Activated T-helper 17 cell treated with anti-CD3 and anti-CD28 coated beads, Interleukin-2, amount 50 U/mL, for 72 hours (primary cell): ENCODE data around the gene DUOXA2. TPM values are rescaled to one million over a fixed set of nuclear protein-coding genes. Genes with fewer than 3 reads are reported as not detected.

Source experiments
- ATAC-seq: fragments of 150-1000 bp; cut with Tn5 transposase; replicated peaks from 2 replicates; pipeline ENCODE4 v1.10.0; 2021; ENCODE audit warnings: mild to moderate bottlenecking, moderate library complexity
- H3K27ac Mint-ChIP-seq: one replicate; pipeline ENCODE4 v1.8.0; 2022; ENCODE audit warnings: mixed read lengths
- H3K27me3 Mint-ChIP-seq: one replicate; pipeline ENCODE4 v1.8.0; 2022; ENCODE audit warnings: mixed read lengths
- H3K36me3 Mint-ChIP-seq: one replicate; pipeline ENCODE4 v1.8.0; 2022; ENCODE audit warnings: low read depth, mild to moderate bottlenecking, mixed read lengths
- H3K4me1 Mint-ChIP-seq: one replicate; pipeline ENCODE4 v1.8.0; 2022; ENCODE audit warnings: mixed read lengths
- H3K4me3 Mint-ChIP-seq: one replicate; pipeline ENCODE4 v1.8.0; 2022; ENCODE audit warnings: mild to moderate bottlenecking, mixed read lengths
- H3K9me3 Mint-ChIP-seq: one replicate; pipeline ENCODE4 v1.8.0; 2022; ENCODE audit warnings: mixed read lengths
- total RNA-seq, 2 donors: library from RNA; stranded (reverse); gene quantifications; one replicate each; pipeline ENCODE4 v1.2.3, GENCODE V29; 2022

Gene DUOXA2
- total RNA-seq, 2 donors from 2014 or later, result 0.13 TPM; not detected in 1

DNA sequence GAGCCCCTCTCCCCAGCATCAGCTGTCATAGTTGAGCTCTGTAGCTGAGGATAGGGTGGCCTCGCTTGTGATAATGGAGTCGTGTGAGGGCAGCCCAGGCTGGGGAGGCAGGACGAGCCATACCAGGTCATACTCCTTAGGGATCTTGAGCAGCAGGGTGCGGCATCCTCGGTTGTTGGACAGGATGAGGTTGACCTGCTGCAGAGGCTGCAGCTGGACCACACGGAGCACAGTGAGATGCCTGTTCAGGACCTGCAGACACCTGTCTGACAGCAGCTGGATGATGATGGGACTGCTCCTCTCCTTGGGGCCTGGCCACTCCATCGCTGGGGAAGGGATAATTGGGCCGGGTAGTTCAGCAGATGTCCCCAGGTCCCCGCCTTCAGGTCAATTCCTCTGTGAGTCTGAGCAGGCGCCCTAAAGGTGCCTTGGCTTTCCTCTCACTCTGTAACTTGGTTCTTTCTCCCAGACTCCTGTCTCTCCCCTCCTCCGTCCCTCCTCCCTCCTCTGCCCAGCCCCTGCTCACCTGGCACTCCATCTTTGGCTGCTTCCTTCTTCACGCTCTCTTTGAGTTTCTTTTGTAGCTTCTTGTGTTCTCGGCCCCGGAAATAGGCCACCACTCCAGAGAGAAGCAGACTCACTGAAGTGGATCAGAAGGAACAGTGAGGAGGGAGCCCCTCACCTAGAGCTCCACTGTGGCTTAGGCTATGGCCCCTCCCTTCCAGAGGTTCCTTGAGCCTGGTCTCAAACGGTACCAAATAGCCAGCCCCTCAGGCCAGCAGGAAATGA lies 7.9 kb upstream of the DUOXA2 start:
- Mint-ChIP-seq H3K9me3 (no peaks in the 10 kb centered on the region), H3K36me3 (no peaks in the 10 kb centered on the region), H3K4me3 (no peak overlapping the region), H3K27ac (no peak overlapping the region), H3K27me3 (peaks cover 34% of the 10 kb centered on the region), H3K4me1 (no peaks in the 10 kb centered on the region)
- ATAC-seq, result no peak

GRCh38 chr15:45107941-45108630 lies 6.0 kb upstream of the DUOXA2 start:
- Mint-ChIP-seq H3K4me3 (no peak overlapping the region), H3K4me1 (no peaks in the 10 kb centered on the region)

GRCh38 chr15:45110256-45110820 lies 3.8 kb upstream of the DUOXA2 start:
- Mint-ChIP-seq H3K4me3 (no peak overlapping the region), H3K4me1 (no peaks in the 10 kb centered on the region), H3K36me3 (no peaks in the 10 kb centered on the region), H3K9me3 (no peaks in the 10 kb centered on the region), H3K27ac (no peak overlapping the region), H3K27me3 (peaks cover 56% of the 10 kb centered on the region)
- no peak for ATAC-seq

More at GRCh38 chr15:45107941-45108630, 6.0 kb upstream of the DUOXA2 start:
- Mint-ChIP-seq H3K27ac (no peak overlapping the region), H3K36me3 (no peaks in the 10 kb centered on the region), H3K9me3 (no peaks in the 10 kb centered on the region), H3K27me3 (peaks cover 44% of the 10 kb centered on the region)
- ATAC-seq, result no peak

DNA sequence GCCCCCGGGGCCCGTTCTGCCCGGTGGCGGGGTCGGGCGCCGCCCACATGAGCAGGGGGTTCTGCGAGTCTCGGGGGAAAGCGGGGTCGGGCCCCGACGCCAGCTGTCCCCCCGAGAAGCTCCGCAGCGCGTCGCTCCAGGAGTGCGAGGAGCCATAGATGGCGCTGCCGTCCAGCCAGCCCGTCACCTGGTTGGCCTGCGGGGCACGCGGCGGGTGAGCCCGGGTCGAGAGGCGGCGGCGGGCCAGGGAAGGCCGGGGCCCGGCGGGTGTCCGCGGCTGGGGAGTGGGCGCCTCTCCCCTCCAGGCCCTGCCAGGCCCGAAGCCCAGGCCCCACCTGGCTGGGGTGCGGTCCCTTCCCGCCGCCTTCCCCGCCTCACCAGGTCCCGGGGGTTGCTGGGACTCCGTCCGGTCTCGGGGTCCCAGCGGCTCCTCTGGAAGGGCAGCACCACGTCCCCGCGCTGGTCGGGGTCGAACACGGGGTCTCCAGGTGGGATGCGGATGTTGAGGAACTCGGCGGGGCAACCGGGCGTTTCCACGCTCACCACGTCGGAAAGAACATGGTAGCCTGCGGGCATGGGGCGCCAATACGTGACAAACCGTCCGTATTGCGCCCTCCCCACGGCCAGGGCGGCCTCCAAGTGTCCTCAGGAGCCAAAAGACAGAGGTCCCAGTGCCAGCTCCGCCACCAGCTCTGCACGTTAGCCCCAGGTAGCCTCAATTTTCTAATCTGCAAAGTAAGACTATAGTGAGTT lies 2.6 kb upstream of the DUOXA2 start:
- Mint-ChIP-seq H3K27ac (no peak overlapping the region), H3K9me3 (no peaks in the 10 kb centered on the region), H3K36me3 (no peaks in the 10 kb centered on the region), H3K4me1 (no peaks in the 10 kb centered on the region), H3K27me3 (peaks cover 65% of the 10 kb centered on the region), H3K4me3 (peak overlapping the region; percentile 30)
- ATAC-seq, result no peak

DNA sequence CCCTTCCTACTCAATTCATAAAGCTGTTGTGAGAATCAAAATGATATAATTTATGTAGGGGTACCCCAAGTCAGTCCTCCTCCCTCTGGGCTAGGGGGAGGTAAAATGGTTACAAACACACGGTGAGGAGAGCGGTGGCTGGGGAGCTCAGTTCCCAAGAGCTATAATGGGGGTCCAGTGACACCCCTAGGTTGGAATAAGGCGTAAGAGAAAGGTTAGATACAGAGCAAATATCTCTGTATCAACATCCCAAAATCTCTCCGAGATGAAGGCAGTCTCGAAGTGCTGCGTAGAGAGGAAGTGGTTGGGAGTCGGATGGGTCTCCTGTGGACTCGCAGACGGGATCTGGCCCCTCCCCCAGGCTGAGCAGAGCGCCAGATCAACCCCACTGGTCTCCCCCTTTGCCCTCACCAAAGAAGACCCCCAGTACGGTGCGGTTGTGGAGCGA lies 2.0 kb upstream of the DUOXA2 start:
- peaks cover under 1% of the 10 kb centered on the region for H3K4me1 Mint-ChIP-seq
- no peak overlapping the region for H3K27ac Mint-ChIP-seq
- H3K27me3 Mint-ChIP-seq, result peaks cover 63% of the 10 kb centered on the region
- H3K4me3 Mint-ChIP-seq, result peak overlapping the region; percentile 30
- no peaks in the 10 kb centered on the region for H3K36me3 Mint-ChIP-seq
- no peak for ATAC-seq
- no peaks in the 10 kb centered on the region for H3K9me3 Mint-ChIP-seq

DNA sequence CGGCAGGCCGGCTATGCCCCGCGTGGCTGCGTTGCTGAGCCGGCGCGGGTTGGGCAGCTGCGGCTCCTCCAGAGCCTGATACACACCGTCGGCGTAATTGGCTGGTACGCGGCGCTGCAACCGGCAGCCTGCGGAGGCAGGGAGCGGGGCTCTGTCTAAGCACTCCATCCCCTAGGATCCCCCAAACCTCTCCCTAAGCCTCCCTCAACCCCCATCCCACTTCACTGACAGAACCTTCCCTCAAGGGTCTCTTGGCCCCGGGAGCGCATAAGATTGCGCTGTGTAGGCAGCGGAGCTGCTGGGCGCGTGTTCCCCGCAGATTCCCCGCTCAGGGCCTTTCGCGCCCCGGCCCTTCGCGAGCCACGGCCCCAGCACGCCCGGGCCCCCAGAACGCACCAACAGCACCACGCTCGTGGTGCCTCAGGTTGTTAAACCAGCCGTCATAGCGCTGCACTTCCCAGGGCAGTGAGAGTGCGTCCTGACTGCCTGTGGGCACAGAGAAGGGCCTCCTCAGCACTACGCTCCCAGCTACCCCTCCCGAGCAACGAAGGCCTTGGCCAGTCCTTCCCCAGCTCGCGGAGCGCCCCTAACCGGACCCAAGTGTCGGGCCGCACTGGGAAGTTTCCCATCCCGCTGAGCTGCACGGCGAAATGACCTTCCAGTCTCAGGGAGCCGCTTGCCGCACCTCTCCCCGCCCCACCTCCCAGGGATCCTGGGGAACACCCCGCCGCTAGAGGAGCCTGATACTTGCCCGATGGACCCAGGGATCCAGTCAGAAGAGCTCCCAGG lies 1.3 kb upstream of the DUOXA2 start:
- H3K27me3 Mint-ChIP-seq, result peaks cover 68% of the 10 kb centered on the region
- no peaks in the 10 kb centered on the region for H3K9me3 Mint-ChIP-seq
- no peaks in the 10 kb centered on the region for H3K36me3 Mint-ChIP-seq
- no peak overlapping the region for H3K27ac Mint-ChIP-seq
- H3K4me3 Mint-ChIP-seq, result peak overlapping the region; percentile 30
- ATAC-seq, result no peak
- peaks cover 5% of the 10 kb centered on the region for H3K4me1 Mint-ChIP-seq

DNA sequence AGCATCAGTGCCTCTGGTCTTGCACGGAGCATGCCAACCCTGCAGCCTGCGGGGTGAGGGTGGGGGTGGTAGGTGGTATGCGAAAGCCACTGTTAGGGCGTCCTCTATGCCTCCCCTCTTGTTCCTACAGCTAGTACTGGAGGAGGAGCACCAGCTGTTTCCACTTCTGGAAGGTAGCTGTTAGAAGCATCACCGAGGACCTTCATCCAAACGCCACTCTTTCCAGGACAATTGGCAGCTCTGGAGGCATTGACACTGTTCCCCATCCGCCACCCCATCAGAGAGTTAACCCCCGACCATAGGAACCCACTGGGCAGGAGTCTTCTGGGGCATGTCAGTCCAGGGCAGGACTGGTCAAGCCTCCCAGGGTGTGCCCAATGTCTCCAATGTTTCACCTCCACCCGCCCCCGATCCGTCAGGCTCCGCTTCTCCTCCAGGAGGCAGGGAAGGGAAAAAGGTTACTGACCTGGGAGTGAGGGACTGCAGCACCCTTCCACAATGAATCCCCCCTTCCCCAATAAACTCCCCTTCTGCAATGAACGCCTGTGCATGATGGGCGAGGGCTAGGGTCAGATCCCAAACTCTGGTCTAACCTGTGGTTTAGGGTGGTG lies 641 bp upstream of the DUOXA2 start:
- H3K4me1 Mint-ChIP-seq, result peaks cover 10% of the 10 kb centered on the region
- no peak overlapping the region for H3K27ac Mint-ChIP-seq
- H3K9me3 Mint-ChIP-seq, result no peaks in the 10 kb centered on the region
- H3K36me3 Mint-ChIP-seq, result no peaks in the 10 kb centered on the region
- ATAC-seq, result no peak
- H3K4me3 Mint-ChIP-seq, result peak overlapping the region; percentile 30
- H3K27me3 Mint-ChIP-seq, result peaks cover 73% of the 10 kb centered on the region

DNA sequence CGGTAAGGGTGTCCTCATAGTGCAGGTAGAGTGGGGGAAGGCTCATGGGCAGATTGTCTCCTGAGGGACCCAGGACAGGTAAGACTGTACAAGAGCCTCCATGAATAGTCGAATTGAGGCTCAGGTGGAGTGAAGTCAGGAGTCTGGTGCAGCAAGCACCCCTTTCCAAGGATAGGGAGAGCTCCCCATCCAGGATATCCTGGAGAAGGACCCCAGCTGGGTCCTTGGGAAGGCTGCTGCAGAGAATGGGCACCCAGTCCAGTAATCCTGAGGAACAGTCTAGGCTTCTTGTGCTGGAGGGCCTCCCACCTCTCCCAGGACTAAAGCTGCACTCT lies 592 bp downstream of the DUOXA2 start:
- Mint-ChIP-seq H3K9me3 (no peaks in the 10 kb centered on the region), H3K4me3 (no peak overlapping the region), H3K36me3 (no peaks in the 10 kb centered on the region), H3K4me1 (peaks cover 10% of the 10 kb centered on the region), H3K27me3 (peaks cover 69% of the 10 kb centered on the region), H3K27ac (no peak overlapping the region)
- no peak for ATAC-seq

DNA sequence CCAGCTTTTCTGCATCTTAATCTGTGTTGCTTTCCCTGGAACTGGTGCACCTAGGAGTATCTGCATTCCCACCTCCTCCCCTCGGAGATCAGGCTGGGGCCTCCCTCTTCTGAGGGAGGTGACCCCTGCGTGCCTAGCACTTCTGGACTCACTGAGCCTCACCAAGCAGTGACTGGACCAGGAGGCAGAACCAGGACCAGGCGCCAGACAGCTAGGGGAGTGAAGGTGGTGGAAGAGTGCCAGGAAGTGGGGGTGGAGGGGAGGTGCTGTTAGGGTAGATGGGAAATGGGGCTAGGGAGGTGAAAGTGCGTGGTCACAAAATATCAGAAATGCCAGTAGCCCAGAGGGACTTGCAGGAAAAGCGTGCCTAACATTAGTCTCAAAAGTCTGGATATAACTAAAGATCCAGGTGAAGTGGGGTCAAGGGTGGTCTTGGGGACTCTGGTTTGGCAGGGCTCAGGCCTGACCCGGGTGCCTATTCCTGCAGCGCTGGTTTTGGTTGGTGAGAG lies 1.2 kb downstream of the DUOXA2 start:
- ATAC-seq, result no peak
- Mint-ChIP-seq H3K36me3 (no peaks in the 10 kb centered on the region), H3K9me3 (no peaks in the 10 kb centered on the region), H3K4me1 (peaks cover 10% of the 10 kb centered on the region), H3K27me3 (peaks cover 67% of the 10 kb centered on the region), H3K27ac (no peak overlapping the region), H3K4me3 (no peak overlapping the region)

- no peak for ATAC-seq
- no peaks in the 10 kb centered on the region for H3K9me3 Mint-ChIP-seq
- no peaks in the 10 kb centered on the region for H3K36me3 Mint-ChIP-seq
- H3K4me1 Mint-ChIP-seq, result peaks cover 10% of the 10 kb centered on the region
- H3K4me3 Mint-ChIP-seq, result no peak overlapping the region
- peaks cover 64% of the 10 kb centered on the region for H3K27me3 Mint-ChIP-seq
- H3K27ac Mint-ChIP-seq, result no peak overlapping the region
Observed at GRCh38 chr15:45116006-45116481, 1.9 kb downstream of the DUOXA2 start.

DNA sequence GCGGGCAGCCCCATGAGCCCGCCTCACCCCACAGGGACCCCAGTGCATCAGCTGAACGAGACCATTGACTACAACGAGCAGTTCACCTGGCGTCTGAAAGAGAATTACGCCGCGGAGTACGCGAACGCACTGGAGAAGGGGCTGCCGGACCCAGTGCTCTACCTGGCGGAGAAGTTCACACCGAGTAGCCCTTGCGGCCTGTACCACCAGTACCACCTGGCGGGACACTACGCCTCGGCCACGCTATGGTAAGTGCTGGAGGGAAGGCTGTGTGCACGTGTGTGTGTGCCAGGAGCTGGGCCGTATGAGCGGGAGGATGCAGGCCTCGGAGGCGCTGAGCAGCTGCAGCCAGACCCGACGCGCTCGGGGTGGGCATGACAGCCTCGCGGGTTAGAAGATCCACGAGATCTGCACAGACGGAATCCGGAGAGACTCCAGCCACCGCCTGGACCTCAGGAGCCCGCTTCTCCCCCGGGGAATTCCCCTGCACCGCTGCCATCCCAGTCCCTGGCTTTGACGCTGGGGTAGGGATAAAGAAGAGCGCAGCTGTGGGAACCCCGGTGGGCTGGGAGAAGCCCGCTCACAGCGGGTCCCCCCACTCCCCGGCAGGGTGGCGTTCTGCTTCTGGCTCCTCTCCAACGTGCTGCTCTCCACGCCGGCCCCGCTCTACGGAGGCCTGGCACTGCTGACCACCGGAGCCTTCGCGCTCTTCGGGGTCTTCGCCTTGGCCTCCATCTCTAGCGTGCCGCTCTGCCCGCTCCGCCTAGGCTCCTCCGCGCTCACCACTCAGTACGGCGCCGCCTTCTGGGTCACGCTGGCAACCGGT lies 2.6 kb downstream of the DUOXA2 start:
- H3K4me1 Mint-ChIP-seq, result peaks cover 10% of the 10 kb centered on the region
- H3K9me3 Mint-ChIP-seq, result no peaks in the 10 kb centered on the region
- peak overlapping the region; percentile 57 for H3K4me3 Mint-ChIP-seq
- ATAC-seq, result no peak
- peaks cover 64% of the 10 kb centered on the region for H3K27me3 Mint-ChIP-seq
- H3K36me3 Mint-ChIP-seq, result no peaks in the 10 kb centered on the region
- no peak overlapping the region for H3K27ac Mint-ChIP-seq

DNA sequence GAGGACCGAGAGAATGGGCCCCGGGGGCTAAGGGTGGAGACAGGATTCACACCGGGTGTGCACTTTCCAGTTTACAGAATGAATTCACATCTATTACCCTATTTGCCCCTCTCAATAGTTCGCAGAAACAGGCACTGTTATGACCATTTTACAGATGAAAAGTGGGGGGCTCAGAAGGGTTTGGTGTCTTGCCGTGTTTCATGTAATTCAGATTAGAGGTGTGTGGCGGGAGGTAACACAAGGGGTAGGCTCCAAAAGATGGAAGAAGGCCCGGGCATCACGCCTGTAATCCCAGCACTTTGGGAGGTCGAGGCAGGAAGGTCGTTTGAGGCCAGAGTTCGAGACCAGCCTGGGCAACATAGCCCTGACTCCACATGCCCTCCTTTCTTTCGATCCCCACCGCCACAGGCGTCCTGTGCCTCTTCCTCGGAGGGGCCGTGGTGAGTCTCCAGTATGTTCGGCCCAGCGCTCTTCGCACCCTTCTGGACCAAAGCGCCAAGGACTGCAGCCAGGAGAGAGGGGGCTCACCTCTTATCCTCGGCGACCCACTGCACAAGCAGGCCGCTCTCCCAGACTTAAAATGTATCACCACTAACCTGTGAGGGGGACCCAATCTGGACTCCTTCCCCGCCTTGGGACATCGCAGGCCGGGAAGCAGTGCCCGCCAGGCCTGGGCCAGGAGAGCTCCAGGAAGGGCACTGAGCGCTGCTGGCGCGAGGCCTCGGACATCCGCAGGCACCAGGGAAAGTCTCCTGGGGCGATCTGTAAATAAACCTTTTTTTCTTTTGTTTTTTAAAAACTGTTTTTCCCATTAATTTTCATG lies 3.4 kb downstream of the DUOXA2 start:
- H3K4me3 Mint-ChIP-seq, result peak overlapping the region; percentile 57

More for the DNA sequence above, 3.4 kb downstream of the DUOXA2 start:
- Mint-ChIP-seq H3K9me3 (no peaks in the 10 kb centered on the region), H3K27me3 (peaks cover 56% of the 10 kb centered on the region), H3K27ac (no peak overlapping the region), H3K4me1 (peaks cover 10% of the 10 kb centered on the region), H3K36me3 (no peaks in the 10 kb centered on the region)
- ATAC-seq, result peak; percentile 16
